BJ (cell line): ENCODE results near the gene NCAPD3. TPM values are rescaled to one million over a fixed set of nuclear protein-coding genes. Genes with fewer than 3 reads are reported as not detected.
A peak's percentile ranks its signal among the peaks of the same experiment; 100 is the strongest.

Source experiments
- CTCF ChIA-PET: fragments of 350-600 bp; formaldehyde crosslinking; extraction: SDS; loops from one replicate; lab custom pipeline; 2021; ENCODE audit warnings: antibody characterized with exemption, inconsistent platforms; lab: Yijun Ruan, JAX
- POLR2A ChIA-PET: fragments of 300-600 bp; sonication (Branson Sonifier 250); formaldehyde crosslinking; extraction: SDS; loops from one replicate; lab custom pipeline; 2021; ENCODE audit warnings: antibody characterized with exemption; lab: Charles Lee
- DNase-seq: peaks from one replicate; pipeline ENCODE4 v3.0.0-alpha.2; 2011; ENCODE audit warnings: low read depth
- H3K27me3 ChIP-seq: 2 replicates; pipeline ENCODE4 v1.6.0; 2011; ENCODE audit warnings: low read length; ENCODE audit not compliant: control insufficient read depth, insufficient read depth
- H3K36me3 ChIP-seq: 2 replicates; pipeline ENCODE4 v1.5.1; 2011; ENCODE audit warnings: low read length; ENCODE audit not compliant: control insufficient read depth, insufficient read depth
- H3K4me3 ChIP-seq: 2 replicates; pipeline ENCODE4 v1.5.1; 2011; ENCODE audit warnings: low read depth, mild to moderate bottlenecking, control low read depth, low read length
- CTCF ChIP-seq: IDR thresholded peaks from 2 replicates; pipeline ENCODE4 v1.5.1; 2011; ENCODE audit warnings: low read depth, mild to moderate bottlenecking, control low read depth, inconsistent platforms, low read length, moderate library complexity; ENCODE audit not compliant: insufficient read depth
- polyA minus RNA-seq: library from RNA; depleted of rRNA, polyadenylated mRNA; stranded (reverse); fragments of >200 nt; gene quantifications from 2 replicates; pipeline ENCODE4 v1.2.3, GENCODE V29; 2011; rRNA and poly(A)+ RNA removed
- polyA plus RNA-seq: library from polyadenylated mRNA; depleted of rRNA; stranded (reverse); fragments of >200 nt; gene quantifications from 2 replicates; pipeline ENCODE4 v1.2.3, GENCODE V29; 2011; rRNA removed

Gene NCAPD3
- polyA plus RNA-seq: 17.6 and 18.1 TPM in 2 replicates
- polyA minus RNA-seq: 15.0 and 23.3 TPM in 2 replicates

- POLR2A ChIA-PET: interaction anchor here (0.8 kb wide), 1 partner anchor 30 kb away, joined by 3 read pairs; the partner anchor contains the start of gene ACAD8
- no peak for TF ChIP-seq CTCF
Observed at GRCh38 chr11:134223836-134224709, at the start of gene NCAPD3, which contains the start of gene VPS26B. Gene NCAPD3, minus strand, starts transcription at chr11:134223967. Its CDS starts 41 bp downstream, at chr11:134223926. Gene VPS26B, plus strand, starts transcription at chr11:134224671. Its CDS starts 452 bp downstream, at chr11:134225123.

GRCh38 chr11:134273317-134273712 is 49.5 kb upstream of the NCAPD3 start:
- H3K36me3 ChIP-seq: no peaks in the 10 kb centered on the region
- H3K4me3 ChIP-seq: no peak overlapping the region
- ChIA-PET CTCF (interaction anchor here (2.1 kb wide), 1 partner anchor 12 kb away, joined by 9 read pairs; no protein-coding TSS in a partner anchor), POLR2A (no interaction called here)
- H3K27me3 ChIP-seq: peaks cover 45% of the 10 kb centered on the region
- TF ChIP-seq CTCF: no peak
- DNase-seq: no peak

More at GRCh38 chr11:134223836-134224709, at the start of gene NCAPD3, which contains the start of gene VPS26B:
- no peaks in the 10 kb centered on the region for H3K27me3 ChIP-seq
- peak; percentile 72 for DNase-seq
- H3K4me3 ChIP-seq: peak within 1 kb of the TSS; percentile 73
- H3K36me3 ChIP-seq: no peaks in the 10 kb centered on the region; the same call in 1 of the 2 replicates
- CTCF ChIA-PET: interaction anchor here (0.7 to 1.6 kb wide), 3 partner anchors 17 to 295 kb away, joined by 3 to 7 read pairs (median 5); no protein-coding TSS in a partner anchor

- ChIA-PET POLR2A (no interaction called here), CTCF (interaction anchor here (2.1 kb wide), 1 partner anchor 11 kb away, joined by 9 read pairs; no protein-coding TSS in a partner anchor)
- Histone ChIP-seq H3K36me3 (no peaks in the 10 kb centered on the region), H3K27me3 (peaks cover 41% of the 10 kb centered on the region), H3K4me3 (no peak overlapping the region)
- no peak for DNase-seq
- TF ChIP-seq CTCF: no peak
Observed at GRCh38 chr11:134272381-134273316, 48.9 kb upstream of the NCAPD3 start.

- no peak for TF ChIP-seq CTCF
- Histone ChIP-seq H3K4me3 (no peak overlapping the region), H3K36me3 (no peaks in the 10 kb centered on the region), H3K27me3 (peaks cover 37% of the 10 kb centered on the region)
- DNase-seq: no peak
- ChIA-PET POLR2A (no interaction called here), CTCF (no interaction called here)
Observed at GRCh38 chr11:134271978-134272377, 48.2 kb upstream of the NCAPD3 start.
